NCI-H2107 (cell line): ENCODE measurements around the gene BATF3.
"Not testable (repeated sequence)": the region's sequence is repeated elsewhere in the genome, so short reads cannot be mapped to it uniquely, and the experiment has no call there.

Experiments used
- DNase-seq: peaks from one replicate; lab custom pipeline; 2025; lab: John Stamatoyannopoulos, UW

BATF3 gene, protein sequence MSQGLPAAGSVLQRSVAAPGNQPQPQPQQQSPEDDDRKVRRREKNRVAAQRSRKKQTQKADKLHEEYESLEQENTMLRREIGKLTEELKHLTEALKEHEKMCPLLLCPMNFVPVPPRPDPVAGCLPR

GRCh38 chr1:212699625-212700222, at the start of gene BATF3:
TSS of gene BATF3 (minus strand) at chr1:212699840. CDS start at chr1:212699762, 78 bp downstream.
- no peak for DNase-seq

DNA sequence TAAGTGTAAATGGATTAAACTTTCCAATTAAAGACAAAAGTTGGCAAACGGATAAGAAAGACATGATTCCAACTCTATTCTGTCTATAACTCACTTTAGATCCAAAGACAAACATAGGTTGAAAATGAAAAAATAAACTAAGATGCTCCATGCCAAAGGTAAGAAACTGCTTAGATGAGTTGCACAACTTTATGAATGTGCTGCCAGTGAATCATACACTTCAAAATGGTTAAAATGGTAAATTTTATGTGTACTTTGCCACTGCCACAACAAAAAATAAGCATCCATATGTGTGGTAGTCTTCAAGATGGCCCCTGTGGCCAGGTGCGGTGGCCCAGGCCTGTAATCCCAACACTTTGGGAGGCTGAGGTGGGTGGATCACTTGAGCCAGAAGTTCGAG, 46.9 kb upstream of the BATF3 start:
- DNase-seq: no peak

DNA sequence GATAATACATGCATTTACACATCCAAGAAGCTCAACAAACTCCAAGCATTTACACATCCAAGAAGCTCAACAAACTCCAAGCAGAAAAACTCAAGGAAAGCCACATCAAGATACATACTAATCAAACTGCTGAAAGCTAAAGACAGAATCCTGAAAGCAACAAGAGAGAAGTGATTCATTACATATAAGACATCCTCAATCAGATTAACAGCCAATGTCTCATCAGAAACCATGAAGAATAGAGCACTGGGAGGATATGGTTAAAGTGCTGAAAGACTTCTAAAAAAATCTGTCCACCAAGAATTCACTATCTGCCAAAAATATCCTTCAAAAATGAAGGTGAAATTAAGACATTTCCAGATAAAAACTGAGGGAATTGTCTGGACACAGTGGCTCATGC, 45.7 kb upstream of the BATF3 start:
- DNase-seq: no peak

- no peak for DNase-seq
Measured at GRCh38 chr1:212743901-212744475, 44.3 kb upstream of the BATF3 start.

GRCh38 chr1:212738330-212738729, 38.7 kb upstream of the BATF3 start:
- DNase-seq: no peak

- DNase-seq: no peak
Measured at GRCh38 chr1:212737559-212737958, 37.9 kb upstream of the BATF3 start.

- DNase-seq: no peak
Measured at GRCh38 chr1:212733109-212733508, 33.5 kb upstream of the BATF3 start.

- no peak for DNase-seq
Measured at GRCh38 chr1:212731630-212732029, 32.0 kb upstream of the BATF3 start.

DNA sequence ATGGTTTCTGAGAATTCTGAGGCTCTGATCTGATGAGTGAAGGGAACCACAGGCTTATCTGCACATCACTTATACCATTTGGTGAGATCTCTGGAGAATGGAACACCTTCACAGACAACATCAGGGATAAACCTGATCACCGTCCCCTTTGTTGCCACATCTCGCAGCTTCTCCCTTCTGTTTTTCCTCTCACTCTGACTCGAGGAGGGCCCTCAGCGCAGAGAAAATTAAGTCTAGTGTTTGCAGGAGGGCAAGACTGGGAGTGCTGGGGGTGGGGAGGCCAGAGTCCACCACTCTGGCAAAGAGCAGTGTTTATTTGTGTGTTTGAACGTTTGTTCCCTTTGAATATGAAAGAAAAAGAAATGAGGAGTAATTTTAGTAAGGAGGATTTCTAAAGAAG, 29.0 kb upstream of the BATF3 start:
- DNase-seq: no peak

DNA sequence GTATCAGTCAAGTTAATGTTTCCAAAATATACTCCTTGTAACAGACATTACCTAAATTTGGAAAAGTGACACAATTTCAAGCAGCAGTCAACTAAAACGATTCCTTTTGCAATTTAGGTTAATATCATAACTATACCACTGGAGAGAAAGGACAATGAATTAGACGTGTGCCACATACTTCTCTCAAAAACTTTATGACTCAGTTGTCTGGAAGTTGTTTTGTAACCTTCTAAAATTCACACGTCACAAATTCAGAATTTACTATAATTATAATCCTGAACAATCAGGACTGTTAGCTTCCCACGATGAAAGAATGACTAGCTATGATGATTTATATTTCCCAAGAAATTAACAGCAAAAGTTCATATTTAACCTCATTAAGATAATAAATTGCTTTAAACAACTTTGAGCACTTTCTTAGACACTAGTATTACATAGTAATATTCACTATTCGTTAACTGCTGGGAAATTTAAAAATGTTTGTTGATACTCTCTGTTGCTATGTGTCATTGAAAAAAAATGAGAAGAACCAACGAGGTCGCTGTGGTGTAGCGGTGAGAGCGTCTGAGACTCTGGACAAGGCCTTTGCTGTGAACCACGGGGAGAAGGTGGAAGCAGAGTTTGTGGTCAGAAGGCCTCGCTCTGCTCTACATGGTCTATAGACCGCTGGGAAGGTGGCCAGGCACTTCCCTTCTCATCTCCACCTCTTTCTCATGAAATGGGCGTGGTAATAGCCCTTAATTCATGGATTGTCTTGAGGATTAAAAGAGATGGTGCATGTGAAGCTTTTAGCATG, 27.9 kb upstream of the BATF3 start:
- no peak for DNase-seq

- not testable (repeated sequence) for DNase-seq
Measured at GRCh38 chr1:212724679-212725078, 25.0 kb upstream of the BATF3 start.

DNA sequence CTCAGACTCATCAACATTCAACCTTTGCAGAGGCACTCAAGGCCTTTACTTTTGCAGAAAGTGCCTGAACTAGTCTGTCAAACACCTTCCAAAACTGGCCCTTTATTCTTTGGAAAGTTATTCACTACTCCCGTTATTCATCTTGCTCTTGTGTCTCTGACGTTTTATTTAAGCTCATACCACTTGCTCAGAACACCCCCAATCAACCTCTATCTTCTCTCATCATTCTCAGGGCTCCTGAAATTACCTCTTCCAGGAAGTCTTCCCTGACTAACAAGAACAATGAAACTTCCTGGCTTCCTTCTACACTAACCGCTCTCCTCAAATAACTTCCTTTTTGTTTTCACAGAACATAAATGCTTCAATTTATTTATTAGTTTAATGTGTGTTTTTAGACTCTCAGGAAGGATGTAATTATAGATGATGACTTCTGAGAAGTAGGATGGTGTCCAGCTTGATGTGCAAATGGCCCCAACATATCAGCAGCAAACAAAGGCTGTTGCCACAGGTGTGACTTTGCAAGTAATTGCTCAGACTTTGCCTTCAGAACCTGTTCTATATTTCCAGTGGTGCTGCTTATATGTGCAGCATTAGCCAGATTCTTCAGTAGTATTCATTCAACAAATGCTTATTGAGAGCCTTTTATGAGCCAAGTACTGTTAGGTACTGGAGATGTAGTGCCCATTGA, 22.8 kb upstream of the BATF3 start:
- DNase-seq: no peak

DNA sequence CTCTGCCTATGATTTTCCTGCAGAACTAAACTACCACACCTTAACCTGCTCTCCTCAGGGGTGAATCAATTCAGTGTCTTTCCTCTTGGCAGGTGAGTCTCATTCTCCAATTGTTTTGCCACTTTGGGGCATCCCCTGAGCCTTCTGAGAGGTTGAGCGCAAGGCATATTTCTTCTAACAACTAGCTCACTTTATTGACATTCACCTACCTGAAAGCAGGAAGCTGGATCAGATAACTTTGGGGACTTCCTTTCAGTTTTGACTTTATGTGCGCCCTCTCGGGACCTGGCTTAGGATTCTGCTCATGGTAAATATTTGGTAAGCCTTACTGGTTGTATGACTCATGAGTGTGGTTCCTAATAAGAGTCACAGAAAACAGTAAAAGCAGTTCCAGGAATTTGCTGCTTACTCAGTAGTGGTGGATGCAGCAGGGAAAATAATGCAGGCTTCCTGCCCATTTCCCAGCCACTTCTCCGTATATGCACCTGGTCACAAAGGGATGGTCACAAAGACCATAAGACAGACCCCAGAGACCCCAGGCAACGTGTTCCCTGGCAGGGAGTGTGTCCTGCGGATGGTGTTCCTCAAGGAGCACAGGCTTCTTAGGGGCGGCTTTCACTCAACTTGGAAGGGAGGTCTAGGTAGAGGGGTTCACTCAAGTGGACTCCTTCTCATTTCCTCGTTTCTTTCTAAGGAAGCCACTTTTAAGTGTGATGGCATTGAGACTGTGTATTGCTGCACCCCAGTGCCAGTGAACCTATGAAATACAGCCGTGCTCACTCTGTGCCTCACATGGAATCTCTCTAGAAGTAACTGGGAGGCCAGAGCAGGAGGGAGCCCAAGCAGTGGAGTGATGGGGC, 22.0 kb upstream of the BATF3 start:
- no peak for DNase-seq

DNA sequence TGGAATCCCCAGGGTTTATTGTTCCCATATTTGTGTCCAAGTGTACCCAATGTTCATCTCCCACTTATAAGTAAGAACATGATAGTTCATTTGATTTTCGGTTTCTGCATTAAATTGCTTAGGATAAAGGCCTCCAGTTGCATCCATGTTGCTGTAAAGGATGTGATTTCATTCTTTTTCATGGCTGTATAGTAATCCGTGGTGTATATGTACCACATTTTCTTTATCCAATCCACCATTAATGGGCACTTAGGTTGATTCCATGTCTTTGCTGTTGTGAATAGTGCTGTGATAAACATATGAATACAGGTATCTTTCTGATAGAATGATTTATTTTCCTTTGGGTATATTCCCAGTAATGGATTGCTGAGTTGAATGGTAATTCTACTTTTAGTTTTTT, 20.0 kb upstream of the BATF3 start:
- DNase-seq: no peak

DNA sequence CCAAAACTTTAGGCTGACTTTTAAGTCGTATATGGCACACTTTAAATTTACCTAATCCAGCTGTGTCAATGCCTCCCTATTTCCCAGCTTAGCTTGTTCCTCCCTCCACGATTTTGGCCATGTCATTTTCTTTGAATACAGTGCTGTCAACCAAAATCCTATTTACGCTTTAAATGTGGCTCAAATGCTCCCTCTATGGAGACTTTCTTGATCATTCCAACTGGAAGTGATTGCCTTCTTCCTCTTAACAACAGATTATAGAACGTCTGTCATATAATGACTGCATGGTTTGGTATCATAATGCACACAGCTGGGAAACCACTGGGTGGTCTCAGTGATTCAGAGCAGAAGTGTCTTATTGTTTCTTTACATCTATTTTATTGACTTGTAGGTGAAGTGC, 18.9 kb upstream of the BATF3 start:
- DNase-seq: no peak

GRCh38 chr1:212716161-212716560, 16.5 kb upstream of the BATF3 start:
- no peak for DNase-seq

DNA sequence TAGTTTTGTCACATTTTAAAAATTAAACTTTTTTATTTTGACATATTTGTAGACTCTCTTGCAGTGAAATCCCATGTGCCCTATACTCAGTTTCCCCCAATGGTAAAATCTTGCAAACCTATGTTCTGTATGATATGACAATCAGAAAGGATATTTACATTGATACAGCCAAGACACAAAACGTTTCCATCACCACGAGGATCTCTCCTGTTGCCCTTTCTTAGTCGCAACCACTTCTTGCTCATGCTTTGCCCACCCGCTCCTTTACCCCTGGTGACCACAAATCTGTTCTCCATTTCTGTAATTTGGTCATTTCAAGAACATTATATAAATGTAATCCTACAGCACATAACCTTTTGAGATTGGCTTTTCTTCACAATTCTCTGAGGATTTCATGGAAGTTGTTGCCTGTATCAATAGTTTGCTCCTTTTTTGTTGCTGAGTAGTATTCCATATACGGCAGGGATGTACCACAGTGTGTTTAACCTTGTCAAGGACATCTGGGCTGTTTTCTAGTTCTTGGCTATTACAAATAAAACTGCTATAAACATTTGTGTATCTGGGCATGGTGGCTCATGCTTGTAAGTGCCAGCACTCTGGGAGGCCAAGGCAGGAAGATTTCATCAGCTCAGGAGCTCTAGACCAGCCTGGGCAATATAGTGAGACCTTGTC, 14.0 kb upstream of the BATF3 start:
- DNase-seq: no peak

DNA sequence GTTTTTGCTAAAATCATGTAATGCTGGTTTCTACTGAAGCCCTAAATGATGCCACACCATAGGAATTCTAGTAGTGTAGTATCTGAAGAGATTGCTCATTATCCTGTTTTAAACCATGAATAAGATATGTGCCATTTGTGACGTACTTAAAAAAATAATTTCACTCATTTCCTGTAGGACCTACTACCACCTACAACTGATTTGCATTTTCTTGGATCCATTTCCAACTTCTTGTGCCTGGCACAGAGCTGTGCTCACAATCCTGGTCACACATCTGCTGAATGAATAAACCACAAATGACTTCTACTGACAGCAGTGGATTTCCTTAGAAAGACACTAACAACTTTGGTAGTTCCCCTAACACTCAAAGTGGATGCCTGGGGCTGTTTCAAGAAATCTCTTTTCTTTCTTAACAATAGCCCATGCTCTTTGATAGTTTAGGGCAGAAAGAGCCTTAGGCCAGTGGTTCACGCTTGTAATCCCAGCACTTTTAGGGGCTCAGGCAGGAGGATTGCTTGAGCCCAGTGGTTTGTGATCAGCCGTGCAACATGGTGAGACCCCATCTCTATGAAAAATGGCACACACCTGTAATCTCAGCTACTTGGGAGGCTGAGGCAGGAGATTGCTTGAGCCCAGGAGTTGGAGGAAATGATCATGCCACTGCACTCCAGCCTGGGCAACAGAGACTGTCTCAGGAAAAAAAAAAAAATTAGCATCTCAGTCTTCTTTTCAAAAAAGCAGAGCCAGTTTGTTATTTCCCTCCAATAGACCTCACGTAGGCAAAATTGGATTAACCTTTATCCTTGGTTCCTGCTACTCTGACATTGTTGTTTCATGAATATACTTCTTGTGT, 13.0 kb upstream of the BATF3 start:
- no peak for DNase-seq

- not testable (repeated sequence) for DNase-seq
Measured at GRCh38 chr1:212711974-212712373, 12.3 kb upstream of the BATF3 start.

DNA sequence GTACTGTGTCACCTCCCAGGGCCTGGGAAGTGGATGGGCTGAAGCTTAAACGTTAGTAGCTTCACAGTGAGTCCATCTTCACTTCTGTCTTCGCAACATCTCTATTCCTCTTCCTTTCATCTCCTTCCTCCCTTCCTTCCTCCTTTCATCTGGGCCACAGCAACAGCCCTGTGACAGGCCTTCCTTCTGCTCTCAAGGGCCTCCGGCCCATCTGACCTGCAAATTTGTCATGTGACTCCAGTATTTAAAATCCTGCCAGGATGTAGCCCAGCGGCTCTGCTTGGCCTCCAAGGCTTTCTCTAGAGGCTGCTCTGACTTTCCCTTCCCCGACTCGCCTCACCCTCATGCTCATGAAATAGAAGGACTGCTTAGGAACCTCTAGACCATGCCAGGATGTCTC, 10.9 kb upstream of the BATF3 start:
- DNase-seq: no peak
